H1 (cell line): Measurements from ENCODE around the gene CREB3L1.
A peak's percentile ranks its signal among the peaks of the same experiment; 100 is the strongest.

Experiments used
- JUN ChIP-seq: IDR thresholded peaks from 2 replicates; pipeline ENCODE4 v1.6.1; 2011; ENCODE audit warnings: low read depth, mild to moderate bottlenecking, improper control_type of control experiment, low read length
- POLR2A ChIP-seq, 2 experiments: IDR thresholded peaks; 1 replicate in 1 of 2; 2 replicates in 1 of 2; pipeline ENCODE4 v1.6.1; 2011; ENCODE audit warnings: low read depth in 2 of 2, low read length in 2 of 2, mild to moderate bottlenecking in 2 of 2; ENCODE audit errors: control extremely low read depth in 1 of 2
- TEAD4 ChIP-seq: IDR thresholded peaks from 2 replicates; pipeline ENCODE4 v1.6.1; 2012; ENCODE audit warnings: low read depth, low read length, inconsistent platforms, mixed read lengths
- TF ChIP-seq, protein P1 (sequence below), 3 experiments: IDR thresholded peaks; 1 replicate in 2 of 3; 2 replicates in 1 of 3; pipeline versions ENCODE4 v1.5.1 to v1.6.1; 2011; ENCODE audit warnings: low read length in 3 of 3, mild to moderate bottlenecking in 3 of 3, inconsistent platforms in 2 of 3, low read depth in 1 of 3, moderate library complexity in 1 of 3; ENCODE audit not compliant: insufficient read depth in 1 of 3; ENCODE audit errors: control extremely low read depth in 1 of 3

DNA sequence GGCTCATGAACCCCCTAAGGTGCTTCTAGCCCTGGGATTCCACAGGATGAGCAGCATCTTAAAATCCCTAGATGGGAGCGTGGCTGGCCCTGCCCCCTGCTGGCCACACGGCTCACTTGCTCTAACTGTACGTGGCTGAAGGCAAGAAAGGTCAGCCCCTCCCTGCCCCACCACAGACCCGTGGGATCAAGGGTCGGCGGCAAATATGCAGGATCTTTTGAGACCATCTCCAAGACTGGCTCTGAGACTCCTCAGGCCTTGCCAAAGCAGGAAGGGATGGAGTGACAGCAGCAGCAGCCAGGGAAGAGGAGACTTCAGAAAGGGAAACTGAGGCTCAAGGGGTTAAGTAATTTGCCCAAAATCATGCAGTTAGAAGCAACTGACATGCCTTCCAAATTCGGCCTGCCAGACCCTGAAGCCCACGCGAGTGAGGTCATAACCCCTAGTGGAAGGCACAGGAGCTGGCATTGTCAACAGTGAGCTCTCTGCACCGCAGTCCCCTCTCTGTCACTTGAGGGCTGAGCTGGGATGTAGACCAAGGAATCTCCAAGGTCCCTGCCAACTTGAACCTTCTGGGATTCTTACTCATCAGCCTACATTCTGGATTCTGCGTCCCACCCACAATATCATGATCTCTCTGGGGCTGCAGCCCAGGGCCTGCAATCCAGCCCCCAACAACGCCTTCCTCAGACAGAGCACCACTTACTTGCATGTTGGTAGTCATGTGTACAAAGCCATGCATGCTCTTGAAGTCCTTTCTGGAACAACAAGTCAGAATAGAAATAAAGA lies 31.4 kb downstream of the CREB3L1 start:
- TF ChIP-seq, protein P1, sequence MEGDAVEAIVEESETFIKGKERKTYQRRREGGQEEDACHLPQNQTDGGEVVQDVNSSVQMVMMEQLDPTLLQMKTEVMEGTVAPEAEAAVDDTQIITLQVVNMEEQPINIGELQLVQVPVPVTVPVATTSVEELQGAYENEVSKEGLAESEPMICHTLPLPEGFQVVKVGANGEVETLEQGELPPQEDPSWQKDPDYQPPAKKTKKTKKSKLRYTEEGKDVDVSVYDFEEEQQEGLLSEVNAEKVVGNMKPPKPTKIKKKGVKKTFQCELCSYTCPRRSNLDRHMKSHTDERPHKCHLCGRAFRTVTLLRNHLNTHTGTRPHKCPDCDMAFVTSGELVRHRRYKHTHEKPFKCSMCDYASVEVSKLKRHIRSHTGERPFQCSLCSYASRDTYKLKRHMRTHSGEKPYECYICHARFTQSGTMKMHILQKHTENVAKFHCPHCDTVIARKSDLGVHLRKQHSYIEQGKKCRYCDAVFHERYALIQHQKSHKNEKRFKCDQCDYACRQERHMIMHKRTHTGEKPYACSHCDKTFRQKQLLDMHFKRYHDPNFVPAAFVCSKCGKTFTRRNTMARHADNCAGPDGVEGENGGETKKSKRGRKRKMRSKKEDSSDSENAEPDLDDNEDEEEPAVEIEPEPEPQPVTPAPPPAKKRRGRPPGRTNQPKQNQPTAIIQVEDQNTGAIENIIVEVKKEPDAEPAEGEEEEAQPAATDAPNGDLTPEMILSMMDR (IDR thresholded peaks at IDR 0.05; ENCODE audit: control extremely low read depth in 1 of 3, insufficient read depth in 1 of 3, low read depth in 1 of 3, low read length in 3 of 3) = peak; percentile 89 to 98 (median 94)
- TF ChIP-seq POLR2A (IDR thresholded peaks at IDR 0.05; ENCODE audit: control extremely low read depth in 1 of 2, low read depth in 2 of 2, low read length in 2 of 2) (no peak), JUN (no peak), TEAD4 (0 out of 2 replicates have a peak, but pooled peaks have one; percentile 20)
